Aorta (tissue), 5 donors: Measurements from ENCODE around the gene ANAPC2. TPM values are rescaled to one million over a fixed set of nuclear protein-coding genes. Genes with fewer than 3 reads are reported as not detected.

Source experiments
- ATAC-seq: fragments of 200-7000 bp; cut with Tn5 transposase; one replicate; pipeline ENCODE4 v1.9.1; 2022; ENCODE audit warnings: moderate library complexity; ENCODE audit not compliant: low FRiP score
- DNase-seq, 2 donors: peaks; one replicate each; pipeline ENCODE4 v3.0.0-alpha.2; 2020
- H3K27ac ChIP-seq, 2 donors: one replicate each; pipeline ENCODE4 v1.5.1; 2013; ENCODE audit warnings: low read length in 2 of 2, mild to moderate bottlenecking in 2 of 2, moderate library complexity in 2 of 2, control low read depth in 1 of 2, inconsistent platforms in 1 of 2, low read depth in 1 of 2
- H3K27me3 ChIP-seq, 2 donors: one replicate each; pipeline ENCODE4 v1.6.1; 2013; ENCODE audit warnings: control low read depth in 1 of 2, low read length in 1 of 2, mild to moderate bottlenecking in 1 of 2, moderate library complexity in 1 of 2; ENCODE audit not compliant: insufficient read depth in 2 of 2, control insufficient read depth in 1 of 2
- H3K36me3 ChIP-seq, 2 donors: one replicate each; pipeline ENCODE4 v1.6.1; 2013; ENCODE audit warnings: control low read depth in 1 of 2, low read length in 1 of 2, mild to moderate bottlenecking in 1 of 2; ENCODE audit not compliant: insufficient read depth in 2 of 2, control insufficient read depth in 1 of 2
- H3K4me1 ChIP-seq, 2 donors: one replicate each; pipeline ENCODE4 v1.6.1; 2013; ENCODE audit warnings: low read length in 2 of 2, control low read depth in 1 of 2, mild to moderate bottlenecking in 1 of 2, moderate library complexity in 1 of 2; ENCODE audit not compliant: insufficient read depth in 2 of 2, control insufficient read depth in 1 of 2
- H3K4me3 ChIP-seq, 2 donors: one replicate each; pipeline ENCODE4 v1.5.1; 2013; ENCODE audit warnings: low read length in 2 of 2, control low read depth in 1 of 2, mild to moderate bottlenecking in 1 of 2
- H3K9me3 ChIP-seq: one replicate; pipeline ENCODE4 v1.6.1; 2013; ENCODE audit warnings: mild to moderate bottlenecking, low read length; ENCODE audit not compliant: control insufficient read depth
- WGBS, 2 donors: extraction: QIAGEN DNeasy Blood & Tissue Kit; methylation state at CpG; one replicate each; pipeline ENCODE4 v1.1.7; 2013; 5-methylcytosine and 5-hydroxymethylcytosine counted together
- intact Hi-C, 2 donors: fragments of 100-400 bp; cut with DNase I; formaldehyde crosslinking; loops; one replicate each; pipeline versions ENCODE4 v1.14.2 to v1.15.0; 2022
- polyA plus RNA-seq, 2 donors: library from polyadenylated mRNA; stranded (reverse); fragments of 200-250 nt; gene quantifications; one replicate each; pipeline ENCODE4 v1.2.3, GENCODE V29; 2013
- total RNA-seq, 2 donors: library from RNA; stranded (reverse); fragmentation: NEBNext Ultra II Directional; extraction: Animal tissue kit (Norgen Biotek cat#: 25700); gene quantifications; one replicate each; pipeline ENCODE4 v1.2.1, GENCODE V29; 2021
- donor health status: healthy with polysubstance abuse.
- donor health status: Bipolar disorder and iron deficiency.
- donor health status: DM: no; HTN: no; CAD: no.
- donor health status: DM: no; HTN: no; CAD: no.
- donor health status: DM: yes; HTN: yes; CAD: no.

The ANAPC2 gene
- total and polyA plus RNA-seq, 4 donors: 13.3 to 84.5 (median 46.4) TPM

GRCh38 chr9:137168904-137169856 lies 19.2 kb downstream of the ANAPC2 start:
- no peak overlapping the region for H3K4me3 ChIP-seq
- no peaks in the 10 kb centered on the region for H3K36me3 ChIP-seq
- no peaks in the 10 kb centered on the region for H3K4me1 ChIP-seq
- no peak overlapping the region for H3K27ac ChIP-seq
- DNase-seq (no peak), ATAC-seq (no peak)
- H3K9me3 ChIP-seq: no peaks in the 10 kb centered on the region
- peaks cover 0 to 2% of the 10 kb centered on the region in 2 donors for H3K27me3 ChIP-seq
- intact Hi-C loops: no loop called here
- 0% methylated on average over 106 to 124 of the region's 124 CpGs for WGBS, 2 donors

- no peaks in the 10 kb centered on the region for H3K9me3 ChIP-seq
- no peak for ATAC-seq
- no peaks in the 10 kb centered on the region for H3K36me3 ChIP-seq
- intact Hi-C loops: no loop called here
- DNase-seq: no peak
- 0 to 1% methylated on average over 36 of the region's 36 CpGs for WGBS, 2 donors
- H3K27ac ChIP-seq: no peak overlapping the region
- peaks cover 0 to 2% of the 10 kb centered on the region in 2 donors for H3K27me3 ChIP-seq
- no peaks in the 10 kb centered on the region for H3K4me1 ChIP-seq
- H3K4me3 ChIP-seq: no peak overlapping the region
These were observed 19.8 kb downstream of the ANAPC2 start for GRCh38 chr9:137168573-137168903.

- Histone ChIP-seq H3K9me3 (no peaks in the 10 kb centered on the region), H3K27ac (no peak overlapping the region), H3K4me1 (no peaks in the 10 kb centered on the region), H3K27me3 (peaks cover 0 to 2% of the 10 kb centered on the region in 2 donors), H3K4me3 (no peak overlapping the region), H3K36me3 (no peaks in the 10 kb centered on the region)
- ATAC-seq: no peak
- no peak for DNase-seq
- 5 to 6% methylated on average over 43 to 57 of the region's 57 CpGs for WGBS, 2 donors
- intact Hi-C loops: no loop called here
These were observed 20.4 kb downstream of the ANAPC2 start for GRCh38 chr9:137167747-137168572.

- Histone ChIP-seq H3K9me3 (no peaks in the 10 kb centered on the region), H3K4me1 (no peaks in the 10 kb centered on the region), H3K4me3 (no peak overlapping the region), H3K27ac (no peak overlapping the region), H3K36me3 (no peaks in the 10 kb centered on the region), H3K27me3 (peaks cover 0 to 2% of the 10 kb centered on the region in 2 donors)
- intact Hi-C loops: no loop called here
- DNase-seq: no peak
- no peak for ATAC-seq
- 23 to 25% methylated on average over 32 to 44 of the region's 44 CpGs for WGBS, 2 donors
These were observed 21.0 kb downstream of the ANAPC2 start for GRCh38 chr9:137167277-137167746.

GRCh38 chr9:137166380-137167229 lies 21.8 kb downstream of the ANAPC2 start:
- Histone ChIP-seq H3K4me3 (no peak overlapping the region), H3K36me3 (no peaks in the 10 kb centered on the region), H3K27me3 (peaks cover 0 to 2% of the 10 kb centered on the region in 2 donors), H3K27ac (no peak overlapping the region), H3K9me3 (no peaks in the 10 kb centered on the region), H3K4me1 (no peaks in the 10 kb centered on the region)
- ATAC-seq (no peak), DNase-seq (no peak)
- WGBS, 2 donors: 63 to 74% methylated on average over 19 to 22 of the region's 22 CpGs
- intact Hi-C loops: no loop called here

- no peak for ATAC-seq
- Histone ChIP-seq H3K27ac (no peak overlapping the region), H3K4me3 (no peak overlapping the region), H3K27me3 (peaks cover 0 to 2% of the 10 kb centered on the region in 2 donors), H3K9me3 (no peaks in the 10 kb centered on the region), H3K36me3 (no peaks in the 10 kb centered on the region), H3K4me1 (no peaks in the 10 kb centered on the region)
- WGBS, 2 donors: 77 to 80% methylated on average over 25 to 32 of the region's 32 CpGs
- intact Hi-C loops: no loop called here
- DNase-seq: no peak
These were observed 23.0 kb downstream of the ANAPC2 start for GRCh38 chr9:137165250-137165836.

- no peak for ATAC-seq
- intact Hi-C loops: no loop called here
- Histone ChIP-seq H3K9me3 (no peaks in the 10 kb centered on the region), H3K4me1 (no peaks in the 10 kb centered on the region), H3K27ac (no peak overlapping the region), H3K4me3 (no peak overlapping the region), H3K36me3 (no peaks in the 10 kb centered on the region), H3K27me3 (peaks cover 0 to 2% of the 10 kb centered on the region in 2 donors)
- no peak for DNase-seq
- 57 to 64% methylated on average over 34 of the region's 34 CpGs for WGBS, 2 donors
These were observed 23.8 kb downstream of the ANAPC2 start for GRCh38 chr9:137164370-137165249.
